GM19239 (cell line): Measurements from ENCODE around the gene RNPEP.
"Not testable (repeated sequence)": the region's sequence is repeated elsewhere in the genome, so short reads cannot be mapped to it uniquely, and the experiment has no call there.

ENCODE experiments used
- DNase-seq: peaks from one replicate; pipeline ENCODE4 v3.0.0; 2011; ENCODE audit warnings: low spot score; ENCODE audit not compliant: insufficient read length
- FAIRE-seq: peaks from 2 replicates; lab custom pipeline; 2011; peaks lifted over from hg19 to GRCh38; lab: Jason Lieb, UNC

RNPEP gene

DNA sequence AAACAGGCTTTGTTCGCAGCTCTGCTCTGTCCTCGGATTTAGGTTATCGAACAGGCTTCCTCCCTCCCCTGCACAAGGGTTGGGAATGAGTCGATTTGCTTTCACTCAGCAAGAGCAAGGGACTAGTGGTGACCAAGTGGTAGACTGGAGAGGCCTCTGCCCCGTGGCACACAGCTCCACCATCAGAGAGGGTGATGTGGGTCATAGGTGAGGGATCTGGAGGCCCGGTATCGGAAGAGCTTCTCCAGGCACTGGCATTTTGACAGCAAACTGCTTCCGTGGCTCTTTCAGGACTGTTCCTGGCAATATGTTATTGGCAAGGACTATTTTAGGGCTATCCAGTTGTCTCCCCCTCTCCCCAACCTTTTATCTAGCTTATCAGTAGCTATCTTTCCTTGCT is 24.9 kb downstream of the RNPEP start:
- no peak for DNase-seq
- FAIRE-seq = no peak

- DNase-seq = no peak
- no peak for FAIRE-seq
Observed at GRCh38 chr1:202007805-202008489, 25.5 kb downstream of the RNPEP start.

DNA sequence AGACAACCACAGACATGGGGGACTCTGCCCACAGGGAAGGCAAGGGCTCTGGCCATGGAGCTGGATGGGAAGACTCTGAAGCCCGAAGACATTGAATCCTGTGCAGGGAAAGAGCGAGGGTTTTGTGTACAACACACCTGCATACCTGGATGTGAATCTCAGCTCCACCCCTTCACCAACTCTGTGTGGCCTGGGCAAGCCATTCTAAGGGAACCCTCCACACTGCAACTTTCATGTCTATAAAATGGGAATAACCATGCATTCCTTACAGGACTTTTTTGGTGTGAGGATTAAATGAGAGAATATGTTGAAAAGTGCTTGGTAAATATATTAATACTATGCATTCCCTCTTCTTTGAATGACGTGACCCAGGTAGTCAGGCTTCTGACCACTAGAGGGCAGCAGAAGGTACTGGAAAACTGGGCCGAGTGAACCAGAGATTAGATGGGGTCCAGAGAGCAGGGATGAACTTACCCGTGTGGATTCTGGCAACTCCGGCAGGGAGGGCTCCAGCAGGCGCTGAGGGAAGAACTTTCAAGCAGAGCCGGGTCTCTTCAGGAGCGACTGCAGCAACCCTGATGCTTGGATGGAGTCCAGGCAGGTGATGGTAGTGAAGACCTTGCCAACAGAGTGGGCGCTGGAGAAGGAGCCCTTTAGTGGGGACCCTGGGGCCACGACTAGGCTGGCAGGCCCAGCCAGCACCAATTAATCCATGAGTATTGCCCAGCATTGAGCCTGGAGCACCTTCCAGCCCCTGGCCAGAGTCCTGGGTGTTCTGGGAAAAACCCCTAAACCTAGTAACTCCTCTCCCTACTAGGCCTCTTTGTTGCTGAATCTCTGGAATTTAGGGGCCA is 27.1 kb downstream of the RNPEP start:
- FAIRE-seq (peak; percentile 98), DNase-seq (peak; percentile 64)

DNA sequence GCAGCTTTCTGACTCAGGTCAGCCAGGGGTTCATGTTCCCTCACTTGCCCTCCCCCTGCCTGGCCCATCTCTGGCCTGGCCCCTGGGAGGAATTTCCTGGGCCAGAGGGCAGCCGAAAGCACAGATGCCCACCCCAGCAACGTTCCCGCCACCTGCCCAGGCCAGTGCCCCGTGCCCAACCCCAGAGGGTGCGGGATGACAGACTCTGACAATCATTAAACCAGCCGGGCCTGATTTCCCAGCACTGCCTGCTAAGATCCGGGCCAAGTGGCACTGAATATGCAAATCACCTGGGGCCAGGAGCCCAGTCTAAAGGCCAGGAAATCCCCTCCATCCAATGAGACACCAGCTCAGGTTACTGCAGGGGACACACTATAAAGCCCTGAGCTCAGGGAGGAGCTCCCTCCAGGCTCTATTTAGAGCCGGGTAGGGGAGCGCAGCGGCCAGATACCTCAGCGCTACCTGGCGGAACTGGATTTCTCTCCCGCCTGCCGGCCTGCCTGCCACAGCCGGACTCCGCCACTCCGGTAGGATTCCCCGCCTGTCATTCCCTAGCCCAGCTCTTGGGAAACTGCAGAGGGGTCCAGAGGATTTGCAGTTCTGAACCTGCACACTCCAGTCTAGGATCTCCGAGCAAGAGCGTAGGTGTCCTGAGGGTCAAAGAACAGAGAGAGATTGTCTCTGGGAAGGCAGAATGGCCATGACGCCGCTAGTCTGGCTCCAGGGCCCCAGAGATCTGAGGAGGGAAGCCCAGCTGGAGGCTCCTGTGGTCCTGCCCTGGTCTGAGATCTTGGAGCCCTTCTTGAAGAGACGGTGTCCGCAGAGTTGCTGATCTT is 27.9 kb downstream of the RNPEP start, which contains the start of gene ELF3:
Gene ELF3 (plus strand): TSS at position 408 of the 836 bp plus-strand sequence. CDS start 550 bp downstream, outside the sequence.
- FAIRE-seq = peak; percentile 93

GRCh38 chr1:202011994-202012393 is 29.5 kb downstream of the RNPEP start:
- DNase-seq (no peak), FAIRE-seq (no peak)

More for the DNA sequence above, 27.9 kb downstream of the RNPEP start, which contains the start of gene ELF3:
- peak; percentile 88 for DNase-seq

- FAIRE-seq (no peak), DNase-seq (no peak)
Observed at GRCh38 chr1:202012544-202013478, 30.4 kb downstream of the RNPEP start.

- DNase-seq = no peak
- no peak for FAIRE-seq
Observed at GRCh38 chr1:202013603-202014002, 31.2 kb downstream of the RNPEP start.

- DNase-seq (no peak), FAIRE-seq (no peak)
Observed at GRCh38 chr1:202014060-202014459, 31.6 kb downstream of the RNPEP start.

- FAIRE-seq (no peak), DNase-seq (no peak)
Observed at GRCh38 chr1:202014915-202015661, 32.6 kb downstream of the RNPEP start.

GRCh38 chr1:202015662-202015937 is 33.2 kb downstream of the RNPEP start:
- FAIRE-seq = no peak
- DNase-seq = no peak

GRCh38 chr1:202016022-202016810 is 33.8 kb downstream of the RNPEP start:
- no peak for FAIRE-seq
- no peak for DNase-seq

- DNase-seq (no peak), FAIRE-seq (no peak)
Observed at GRCh38 chr1:202016811-202017748, 34.6 kb downstream of the RNPEP start.

DNA sequence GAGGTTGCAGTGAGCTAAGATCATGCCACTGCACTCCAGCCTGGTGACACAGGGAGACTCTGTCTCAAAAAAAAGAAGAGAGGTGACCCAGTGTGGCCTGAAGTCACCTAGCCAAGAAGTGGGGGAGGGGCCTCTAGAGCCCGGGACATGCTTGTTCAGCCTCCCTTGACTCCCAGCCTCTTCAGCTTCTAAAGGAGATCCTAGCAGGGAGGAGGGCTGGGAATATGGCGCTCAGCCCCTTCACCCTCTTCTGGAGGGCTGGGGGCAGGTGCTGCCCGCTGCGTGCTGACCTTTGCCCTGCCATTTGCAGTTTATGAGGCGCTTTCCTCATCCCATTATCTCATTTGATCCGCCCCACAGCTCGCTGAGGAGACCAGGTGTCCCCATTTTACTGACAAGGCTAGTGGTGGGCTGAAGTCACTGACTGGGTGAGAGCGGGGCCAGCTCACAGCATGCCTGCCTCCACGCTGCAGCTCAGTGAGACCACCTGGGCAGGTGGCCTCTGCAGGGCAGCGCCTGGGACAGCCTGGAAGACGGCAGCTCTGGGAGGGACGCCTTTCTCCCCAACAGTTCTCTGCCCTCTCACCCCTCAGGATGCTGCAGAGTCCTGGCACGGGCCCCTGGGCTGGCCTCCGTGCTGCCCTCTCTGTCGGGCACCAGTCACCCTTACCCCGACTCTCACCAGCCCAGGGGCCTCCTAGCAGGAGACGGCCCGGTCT is 35.5 kb downstream of the RNPEP start:
- DNase-seq = no peak
- no peak for FAIRE-seq

GRCh38 chr1:202018468-202019234 is 36.2 kb downstream of the RNPEP start:
- FAIRE-seq = no peak
- no peak for DNase-seq

DNA sequence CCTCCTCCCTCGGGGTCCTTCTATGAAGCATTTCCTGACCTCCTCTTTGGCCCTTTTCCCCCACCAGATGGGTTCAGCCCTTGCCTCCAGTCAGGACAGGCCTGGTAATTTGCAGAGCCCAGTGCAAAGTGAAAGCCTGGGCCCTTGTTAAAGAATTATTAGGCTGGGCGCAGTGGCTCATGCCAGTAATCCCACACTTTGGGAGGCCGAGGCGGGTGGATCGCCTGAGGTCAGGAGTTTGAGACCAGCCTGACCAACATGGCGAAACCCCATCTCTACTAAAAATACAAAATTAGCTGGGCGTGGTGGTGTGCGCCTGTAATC is 36.7 kb downstream of the RNPEP start:
- FAIRE-seq, DNase-seq: not testable (repeated sequence)

- DNase-seq (no peak), FAIRE-seq (no peak)
Observed at GRCh38 chr1:202023001-202023433, 40.6 kb downstream of the RNPEP start.
